GM20000 (cell line): ENCODE results near the gene FAH.

ENCODE experiments used
- DNase-seq: peaks from one replicate; pipeline ENCODE4 v3.0.0; 2012; ENCODE audit warnings: low spot score
- TF ChIP-seq, protein P1 (sequence below): IDR thresholded peaks from 2 replicates; pipeline ENCODE4 v1.5.1; 2012; ENCODE audit warnings: mild to moderate bottlenecking, control low read depth; ENCODE audit errors: extremely low read depth, missing control alignments

The FAH gene

DNA sequence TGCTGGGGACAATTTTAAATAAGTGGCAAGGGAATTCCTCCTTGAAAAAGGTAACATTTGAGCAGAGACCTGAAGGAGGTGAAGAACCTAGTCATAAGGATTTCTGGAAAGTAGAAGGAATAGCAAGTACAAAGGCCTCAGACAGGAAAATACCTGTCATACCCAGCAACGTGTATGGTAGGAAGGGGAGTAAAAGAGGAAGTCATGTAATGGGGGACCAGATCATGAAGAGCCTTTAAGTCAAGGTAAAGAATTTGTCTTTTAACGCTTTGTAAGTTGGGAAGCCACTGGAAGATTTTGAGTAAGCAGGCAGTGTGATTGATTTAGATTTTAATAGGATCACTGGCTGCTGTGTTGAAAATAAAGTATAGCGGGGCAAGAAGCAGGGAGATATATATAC lies 43.4 kb upstream of the FAH start:
- TF ChIP-seq, protein P1, sequence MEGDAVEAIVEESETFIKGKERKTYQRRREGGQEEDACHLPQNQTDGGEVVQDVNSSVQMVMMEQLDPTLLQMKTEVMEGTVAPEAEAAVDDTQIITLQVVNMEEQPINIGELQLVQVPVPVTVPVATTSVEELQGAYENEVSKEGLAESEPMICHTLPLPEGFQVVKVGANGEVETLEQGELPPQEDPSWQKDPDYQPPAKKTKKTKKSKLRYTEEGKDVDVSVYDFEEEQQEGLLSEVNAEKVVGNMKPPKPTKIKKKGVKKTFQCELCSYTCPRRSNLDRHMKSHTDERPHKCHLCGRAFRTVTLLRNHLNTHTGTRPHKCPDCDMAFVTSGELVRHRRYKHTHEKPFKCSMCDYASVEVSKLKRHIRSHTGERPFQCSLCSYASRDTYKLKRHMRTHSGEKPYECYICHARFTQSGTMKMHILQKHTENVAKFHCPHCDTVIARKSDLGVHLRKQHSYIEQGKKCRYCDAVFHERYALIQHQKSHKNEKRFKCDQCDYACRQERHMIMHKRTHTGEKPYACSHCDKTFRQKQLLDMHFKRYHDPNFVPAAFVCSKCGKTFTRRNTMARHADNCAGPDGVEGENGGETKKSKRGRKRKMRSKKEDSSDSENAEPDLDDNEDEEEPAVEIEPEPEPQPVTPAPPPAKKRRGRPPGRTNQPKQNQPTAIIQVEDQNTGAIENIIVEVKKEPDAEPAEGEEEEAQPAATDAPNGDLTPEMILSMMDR, result no peak
- no peak for DNase-seq

DNA sequence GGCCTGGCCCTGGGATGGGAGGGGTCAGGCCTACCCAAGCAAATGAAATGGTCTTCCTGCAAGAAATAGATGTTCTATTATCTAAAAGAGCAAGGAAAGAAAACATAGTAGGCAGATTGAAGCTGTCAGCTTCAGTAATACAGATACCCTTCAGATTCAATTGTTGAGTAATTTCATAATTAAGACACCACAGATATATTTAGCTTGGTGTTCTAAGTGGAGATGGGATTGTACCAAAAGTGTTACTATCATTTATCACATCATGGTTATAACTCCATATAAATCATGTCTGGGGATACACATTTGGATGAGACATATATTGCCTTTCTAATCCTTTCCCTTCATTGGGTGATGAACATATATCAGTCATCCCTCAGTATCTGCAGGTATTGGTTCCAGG lies 41.9 kb upstream of the FAH start:
- DNase-seq, result no peak

DNA sequence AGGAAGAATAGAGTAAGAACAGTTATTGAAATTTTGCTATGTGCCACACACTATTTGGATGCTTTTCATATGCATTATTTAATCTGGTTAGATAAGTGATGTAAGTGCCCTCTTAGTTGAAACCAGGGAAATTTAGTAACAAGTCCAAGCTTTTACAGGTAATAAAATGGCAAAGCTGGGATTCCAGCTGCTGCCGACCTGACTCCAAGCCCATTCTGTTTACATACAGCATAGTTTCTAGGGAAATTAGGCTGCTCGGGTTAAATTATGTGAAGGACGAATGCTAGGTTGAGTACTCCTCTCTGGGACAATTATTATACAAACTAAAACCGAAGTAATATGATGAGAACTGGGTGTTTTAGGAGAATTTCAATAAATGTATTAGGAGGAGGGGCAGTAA lies 38.7 kb upstream of the FAH start:
- DNase-seq, result no peak
- TF ChIP-seq, protein P1, result no peak

More for the DNA sequence above, 41.9 kb upstream of the FAH start:
- TF ChIP-seq, protein P1, result no peak

DNA sequence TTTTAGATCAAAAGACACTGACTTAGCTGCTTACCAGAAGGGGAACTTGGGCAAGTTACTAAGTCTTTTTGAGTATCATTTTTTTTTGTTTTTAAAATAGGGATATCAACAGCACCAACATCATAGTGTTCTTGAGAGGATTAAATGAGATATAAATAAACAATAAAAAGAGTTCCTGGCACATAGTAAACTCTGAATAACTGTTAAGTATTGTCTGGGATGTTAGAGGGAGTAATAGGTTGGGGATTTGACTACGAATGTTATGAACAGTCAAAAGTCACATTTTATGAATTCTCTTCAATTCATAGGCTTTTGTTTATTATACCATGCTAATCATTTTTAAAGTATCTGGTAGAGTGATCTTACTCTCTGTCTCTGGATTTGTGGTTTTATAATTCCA lies 37.8 kb upstream of the FAH start:
- TF ChIP-seq, protein P1, result no peak
- DNase-seq, result no peak

DNA sequence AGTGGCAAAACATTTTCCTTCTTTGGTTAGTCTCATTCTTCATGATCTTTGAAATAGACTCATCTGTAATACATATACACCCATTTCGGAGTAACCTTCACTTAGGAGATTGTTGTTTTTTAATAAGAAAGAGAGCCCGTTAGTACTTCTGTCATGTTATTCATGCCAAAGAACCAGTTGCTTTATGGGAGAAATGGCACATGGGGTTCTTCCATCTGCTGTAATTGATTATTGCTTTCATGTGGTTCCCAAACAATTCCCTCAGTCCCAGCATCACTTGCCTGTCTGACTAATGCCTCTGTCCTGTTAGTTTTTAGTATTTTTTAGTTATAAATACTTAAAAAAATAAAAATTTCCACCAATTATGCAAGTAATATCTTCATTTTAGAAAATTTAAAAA lies 33.8 kb upstream of the FAH start:
- TF ChIP-seq, protein P1, result no peak
- DNase-seq, result no peak

DNA sequence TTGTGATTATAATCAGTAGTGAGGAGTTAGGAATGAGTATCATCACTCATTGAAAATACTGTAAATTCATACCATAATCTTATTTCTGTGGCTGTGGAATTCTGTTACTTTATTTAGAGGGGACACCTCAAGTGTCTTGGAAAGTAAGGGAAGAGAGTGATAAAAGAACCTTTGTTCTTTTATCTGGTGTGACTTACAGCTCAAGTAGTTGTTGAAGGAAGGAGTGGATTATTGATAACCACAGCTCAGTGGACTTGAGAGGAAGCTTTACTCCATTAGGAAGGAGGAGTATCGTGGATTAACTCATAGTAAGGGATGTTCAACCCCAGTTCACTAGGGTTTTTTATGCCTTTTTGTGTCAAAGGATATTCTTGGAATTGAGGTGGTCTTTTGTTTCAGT lies 32.2 kb upstream of the FAH start:
- TF ChIP-seq, protein P1, result no peak
- DNase-seq, result no peak

DNA sequence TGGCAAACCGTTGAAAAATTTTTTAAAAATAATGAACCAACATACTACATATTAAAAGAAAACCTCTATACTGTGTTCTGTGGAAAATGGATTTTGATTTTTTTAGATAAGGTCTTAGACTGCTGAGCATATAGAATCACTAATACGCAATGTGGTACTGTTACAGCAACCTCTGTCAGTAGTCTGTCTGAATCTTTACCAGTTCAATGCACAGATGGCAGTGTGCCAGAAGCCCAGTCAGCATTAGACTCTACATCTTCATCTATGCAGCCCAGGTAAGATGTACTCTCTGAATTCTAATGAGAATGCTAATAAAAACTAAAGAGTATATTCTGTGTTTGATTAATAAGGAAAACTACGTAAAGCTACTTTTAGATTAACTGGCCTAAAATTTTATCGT lies 31.3 kb upstream of the FAH start:
- TF ChIP-seq, protein P1, result no peak
- no peak for DNase-seq
